Adrenal gland (tissue), 5 donors: ENCODE data around the gene DCTD.

Source experiments
- CTCF ChIP-seq, 6 experiments: fragments of 450-650 bp in 4 of 6; fragments of 200-600 bp in 2 of 6; sonication (generic) in 1 of 6; IDR thresholded peaks; 1 replicate in 5 of 6; 2 replicates in 1 of 6; pipeline versions ENCODE4 v1.5.1 to v1.8.0; 2016 to 2021; ENCODE audit warnings: antibody characterized with exemption in 6 of 6, mild to moderate bottlenecking in 2 of 6, moderate library complexity in 1 of 6
- POLR2A ChIP-seq, 2 donors: fragments of 450-650 bp; IDR thresholded peaks; one replicate each; pipeline ENCODE4 v1.6.1; 2017; ENCODE audit warnings: antibody characterized with exemption in 2 of 2, mild to moderate bottlenecking in 2 of 2, moderate library complexity in 1 of 2
- donor health status: DM: no; HTN: no; CAD: no.

- TF ChIP-seq CTCF (IDR thresholded peaks at IDR 0.05) (no peak), POLR2A (IDR thresholded peaks at IDR 0.05) (no peak)
Measured at GRCh38 chr4:182862921-182863320, 54.3 kb downstream of the DCTD start.
